Parathyroid adenoma (tissue), 2 donors: ENCODE data around the gene PCCA.

Source experiments
- H2AFZ ChIP-seq: fragments of 300-600 bp; sonication (generic); one replicate; pipeline ENCODE4 v1.7.0; 2017; ENCODE audit warnings: antibody characterized with exemption, mild to moderate bottlenecking
- H3K27ac ChIP-seq: fragments of 300-600 bp; sonication (generic); one replicate; pipeline ENCODE4 v1.7.0; 2017
- H3K27me3 ChIP-seq: fragments of 300-600 bp; sonication (generic); one replicate; pipeline ENCODE4 v1.7.0; 2017; ENCODE audit warnings: low read length; ENCODE audit not compliant: control insufficient read depth, insufficient read depth
- H3K36me3 ChIP-seq: fragments of 300-600 bp; sonication (generic); one replicate; pipeline ENCODE4 v1.7.0; 2017; ENCODE audit warnings: low read length; ENCODE audit not compliant: control insufficient read depth, insufficient read depth
- H3K4me1 ChIP-seq: fragments of 300-600 bp; sonication (generic); one replicate; pipeline ENCODE4 v1.7.0; 2017; ENCODE audit warnings: control low read depth
- H3K4me2 ChIP-seq: fragments of 300-600 bp; sonication (generic); one replicate; pipeline ENCODE4 v1.7.0; 2017; ENCODE audit warnings: low read length
- H3K4me3 ChIP-seq: fragments of 300-600 bp; sonication (generic); one replicate; pipeline ENCODE4 v1.7.0; 2017; ENCODE audit warnings: low read depth, low read length
- H3K79me2 ChIP-seq: fragments of 300-600 bp; sonication (generic); one replicate; pipeline ENCODE4 v1.7.0; 2017; ENCODE audit warnings: control low read depth
- H3K9ac ChIP-seq: fragments of 300-600 bp; sonication (generic); one replicate; pipeline ENCODE4 v1.7.0; 2017; ENCODE audit warnings: mild to moderate bottlenecking
- H3K9me3 ChIP-seq: fragments of 300-600 bp; sonication (generic); one replicate; pipeline ENCODE4 v1.7.0; 2017; ENCODE audit warnings: low read length; ENCODE audit not compliant: control insufficient read depth
- TF ChIP-seq, protein P1 (sequence below): fragments of 300-600 bp; sonication (generic); IDR thresholded peaks from one replicate; pipeline ENCODE4 v1.7.0; 2017; ENCODE audit warnings: antibody characterized with exemption, mild to moderate bottlenecking
- donor health status: primary hyperparathyroidism.

The PCCA gene

GRCh38 chr13:100112186-100112838, 23.4 kb downstream of the PCCA start:
- Histone ChIP-seq H3K4me1 (no peaks in the 10 kb centered on the region), H3K36me3 (no peaks in the 10 kb centered on the region), H3K9ac (no peak overlapping the region), H3K79me2 (no peaks in the 10 kb centered on the region), H3K27me3 (no peaks in the 10 kb centered on the region), H3K4me3 (no peak overlapping the region), H3K27ac (no peak overlapping the region), H3K4me2 (no peak overlapping the region), H3K9me3 (no peaks in the 10 kb centered on the region), H2AFZ (no peak overlapping the region)
- TF ChIP-seq, protein P1, sequence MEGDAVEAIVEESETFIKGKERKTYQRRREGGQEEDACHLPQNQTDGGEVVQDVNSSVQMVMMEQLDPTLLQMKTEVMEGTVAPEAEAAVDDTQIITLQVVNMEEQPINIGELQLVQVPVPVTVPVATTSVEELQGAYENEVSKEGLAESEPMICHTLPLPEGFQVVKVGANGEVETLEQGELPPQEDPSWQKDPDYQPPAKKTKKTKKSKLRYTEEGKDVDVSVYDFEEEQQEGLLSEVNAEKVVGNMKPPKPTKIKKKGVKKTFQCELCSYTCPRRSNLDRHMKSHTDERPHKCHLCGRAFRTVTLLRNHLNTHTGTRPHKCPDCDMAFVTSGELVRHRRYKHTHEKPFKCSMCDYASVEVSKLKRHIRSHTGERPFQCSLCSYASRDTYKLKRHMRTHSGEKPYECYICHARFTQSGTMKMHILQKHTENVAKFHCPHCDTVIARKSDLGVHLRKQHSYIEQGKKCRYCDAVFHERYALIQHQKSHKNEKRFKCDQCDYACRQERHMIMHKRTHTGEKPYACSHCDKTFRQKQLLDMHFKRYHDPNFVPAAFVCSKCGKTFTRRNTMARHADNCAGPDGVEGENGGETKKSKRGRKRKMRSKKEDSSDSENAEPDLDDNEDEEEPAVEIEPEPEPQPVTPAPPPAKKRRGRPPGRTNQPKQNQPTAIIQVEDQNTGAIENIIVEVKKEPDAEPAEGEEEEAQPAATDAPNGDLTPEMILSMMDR: no peak

- H3K79me2 ChIP-seq: no peaks in the 10 kb centered on the region
- no peak overlapping the region for H3K4me2 ChIP-seq
- TF ChIP-seq, protein P1: no peak
- H3K9me3 ChIP-seq: no peaks in the 10 kb centered on the region
- H3K27ac ChIP-seq: no peak overlapping the region
- H3K27me3 ChIP-seq: no peaks in the 10 kb centered on the region
- H2AFZ ChIP-seq: no peak overlapping the region
- no peaks in the 10 kb centered on the region for H3K36me3 ChIP-seq
- no peaks in the 10 kb centered on the region for H3K4me1 ChIP-seq
- no peak overlapping the region for H3K9ac ChIP-seq
- no peak overlapping the region for H3K4me3 ChIP-seq
Measured at GRCh38 chr13:100115693-100116254, 26.9 kb downstream of the PCCA start.

GRCh38 chr13:100124265-100124664, 35.4 kb downstream of the PCCA start:
- no peak overlapping the region for H3K27ac ChIP-seq
- H3K4me2 ChIP-seq: no peak overlapping the region
- H3K4me1 ChIP-seq: no peaks in the 10 kb centered on the region
- no peaks in the 10 kb centered on the region for H3K27me3 ChIP-seq
- no peak overlapping the region for H2AFZ ChIP-seq
- H3K4me3 ChIP-seq: no peak overlapping the region
- H3K9me3 ChIP-seq: no peaks in the 10 kb centered on the region
- TF ChIP-seq, protein P1: no peak
- no peaks in the 10 kb centered on the region for H3K36me3 ChIP-seq
- peaks cover 6% of the 10 kb centered on the region for H3K79me2 ChIP-seq
- H3K9ac ChIP-seq: no peak overlapping the region

- H3K79me2 ChIP-seq: peaks cover 6% of the 10 kb centered on the region
- no peak overlapping the region for H3K9ac ChIP-seq
- H3K4me2 ChIP-seq: no peak overlapping the region
- H2AFZ ChIP-seq: no peak overlapping the region
- H3K9me3 ChIP-seq: no peaks in the 10 kb centered on the region
- no peaks in the 10 kb centered on the region for H3K27me3 ChIP-seq
- H3K4me1 ChIP-seq: no peaks in the 10 kb centered on the region
- TF ChIP-seq, protein P1: no peak
- H3K4me3 ChIP-seq: no peak overlapping the region
- H3K36me3 ChIP-seq: no peaks in the 10 kb centered on the region
- H3K27ac ChIP-seq: no peak overlapping the region
Measured at GRCh38 chr13:100125946-100126345, 37.1 kb downstream of the PCCA start.

DNA sequence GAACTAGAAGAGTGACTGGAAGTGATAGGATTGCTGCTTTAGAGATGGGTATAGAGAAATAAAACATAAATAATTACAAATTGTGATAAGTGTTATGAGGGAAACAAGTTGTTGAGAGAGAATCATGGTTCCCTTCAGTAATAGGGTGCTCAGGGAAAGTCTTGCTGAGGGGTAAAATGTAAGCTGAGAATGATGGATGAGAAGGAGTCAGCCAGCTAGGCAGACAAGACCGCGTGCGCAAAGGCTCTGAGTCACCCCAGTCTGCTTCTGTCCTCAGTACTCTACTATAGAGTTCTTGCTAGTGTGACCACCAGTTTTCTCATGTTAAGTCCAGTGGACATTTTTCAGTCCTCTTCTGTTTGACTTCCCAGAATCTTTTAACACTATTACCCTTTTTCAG, 39.5 kb downstream of the PCCA start:
- H3K36me3 ChIP-seq: no peaks in the 10 kb centered on the region
- H3K79me2 ChIP-seq: no peaks in the 10 kb centered on the region
- TF ChIP-seq, protein P1: no peak
- H3K27ac ChIP-seq: no peak overlapping the region
- no peak overlapping the region for H2AFZ ChIP-seq
- H3K4me1 ChIP-seq: no peaks in the 10 kb centered on the region
- no peak overlapping the region for H3K4me2 ChIP-seq
- no peaks in the 10 kb centered on the region for H3K9me3 ChIP-seq
- no peaks in the 10 kb centered on the region for H3K27me3 ChIP-seq
- no peak overlapping the region for H3K4me3 ChIP-seq
- no peak overlapping the region for H3K9ac ChIP-seq
